ENCODE results near the gene C1QTNF4. TPM values are rescaled to one million over a fixed set of nuclear protein-coding genes. Genes with fewer than 3 reads are reported as not detected.

The C1QTNF4 gene
- total and polyA plus RNA-seq, 9 of the 15 experiments (the other 6 are each of a cell fraction or from before 2014, with no cell fraction given) = not detected

DNA sequence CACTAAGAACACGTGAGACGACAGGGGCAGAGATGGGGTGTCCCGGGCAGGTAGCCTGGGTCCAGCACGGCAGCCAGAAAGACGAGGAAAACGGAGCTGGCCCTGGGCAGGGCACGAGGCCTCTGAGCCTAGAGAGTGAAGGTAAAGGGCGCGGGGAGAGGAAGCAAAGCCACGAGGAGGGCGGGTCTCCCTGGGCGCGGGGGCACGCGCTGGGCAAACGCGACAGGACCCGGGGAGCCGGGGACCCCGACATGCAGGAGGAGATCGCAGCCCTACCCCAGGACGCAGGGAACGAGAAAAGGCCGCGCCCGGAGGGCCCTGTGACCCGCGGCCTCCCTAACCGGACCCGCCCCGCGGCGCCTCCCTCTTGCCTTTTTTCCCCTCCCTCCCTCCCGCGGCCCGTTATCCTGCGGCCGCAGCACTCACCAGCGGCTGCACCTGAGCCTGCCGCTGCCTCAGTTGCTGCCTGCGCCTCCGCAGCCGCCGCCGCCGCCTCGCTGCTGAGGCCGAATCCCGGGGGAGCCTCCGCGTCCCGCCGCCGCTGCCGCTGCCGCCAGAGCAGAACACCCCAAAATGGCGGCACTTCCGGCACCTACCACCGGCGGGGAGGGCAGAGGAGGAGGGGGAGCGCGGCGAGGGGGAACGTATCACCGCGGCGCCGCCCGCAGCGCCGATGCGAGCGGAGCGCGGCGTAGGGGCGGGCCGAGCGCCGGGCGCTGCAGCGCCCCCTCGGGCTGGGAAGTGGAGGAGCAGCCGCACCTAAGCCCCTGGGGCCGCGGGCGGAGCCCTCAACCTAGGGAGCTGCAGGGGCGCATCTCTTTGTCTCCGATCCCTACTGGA is 41.4 kb downstream of the C1QTNF4 start, which contains the start of gene CELF1 (continued):
- TF ChIP-seq, protein P1, sequence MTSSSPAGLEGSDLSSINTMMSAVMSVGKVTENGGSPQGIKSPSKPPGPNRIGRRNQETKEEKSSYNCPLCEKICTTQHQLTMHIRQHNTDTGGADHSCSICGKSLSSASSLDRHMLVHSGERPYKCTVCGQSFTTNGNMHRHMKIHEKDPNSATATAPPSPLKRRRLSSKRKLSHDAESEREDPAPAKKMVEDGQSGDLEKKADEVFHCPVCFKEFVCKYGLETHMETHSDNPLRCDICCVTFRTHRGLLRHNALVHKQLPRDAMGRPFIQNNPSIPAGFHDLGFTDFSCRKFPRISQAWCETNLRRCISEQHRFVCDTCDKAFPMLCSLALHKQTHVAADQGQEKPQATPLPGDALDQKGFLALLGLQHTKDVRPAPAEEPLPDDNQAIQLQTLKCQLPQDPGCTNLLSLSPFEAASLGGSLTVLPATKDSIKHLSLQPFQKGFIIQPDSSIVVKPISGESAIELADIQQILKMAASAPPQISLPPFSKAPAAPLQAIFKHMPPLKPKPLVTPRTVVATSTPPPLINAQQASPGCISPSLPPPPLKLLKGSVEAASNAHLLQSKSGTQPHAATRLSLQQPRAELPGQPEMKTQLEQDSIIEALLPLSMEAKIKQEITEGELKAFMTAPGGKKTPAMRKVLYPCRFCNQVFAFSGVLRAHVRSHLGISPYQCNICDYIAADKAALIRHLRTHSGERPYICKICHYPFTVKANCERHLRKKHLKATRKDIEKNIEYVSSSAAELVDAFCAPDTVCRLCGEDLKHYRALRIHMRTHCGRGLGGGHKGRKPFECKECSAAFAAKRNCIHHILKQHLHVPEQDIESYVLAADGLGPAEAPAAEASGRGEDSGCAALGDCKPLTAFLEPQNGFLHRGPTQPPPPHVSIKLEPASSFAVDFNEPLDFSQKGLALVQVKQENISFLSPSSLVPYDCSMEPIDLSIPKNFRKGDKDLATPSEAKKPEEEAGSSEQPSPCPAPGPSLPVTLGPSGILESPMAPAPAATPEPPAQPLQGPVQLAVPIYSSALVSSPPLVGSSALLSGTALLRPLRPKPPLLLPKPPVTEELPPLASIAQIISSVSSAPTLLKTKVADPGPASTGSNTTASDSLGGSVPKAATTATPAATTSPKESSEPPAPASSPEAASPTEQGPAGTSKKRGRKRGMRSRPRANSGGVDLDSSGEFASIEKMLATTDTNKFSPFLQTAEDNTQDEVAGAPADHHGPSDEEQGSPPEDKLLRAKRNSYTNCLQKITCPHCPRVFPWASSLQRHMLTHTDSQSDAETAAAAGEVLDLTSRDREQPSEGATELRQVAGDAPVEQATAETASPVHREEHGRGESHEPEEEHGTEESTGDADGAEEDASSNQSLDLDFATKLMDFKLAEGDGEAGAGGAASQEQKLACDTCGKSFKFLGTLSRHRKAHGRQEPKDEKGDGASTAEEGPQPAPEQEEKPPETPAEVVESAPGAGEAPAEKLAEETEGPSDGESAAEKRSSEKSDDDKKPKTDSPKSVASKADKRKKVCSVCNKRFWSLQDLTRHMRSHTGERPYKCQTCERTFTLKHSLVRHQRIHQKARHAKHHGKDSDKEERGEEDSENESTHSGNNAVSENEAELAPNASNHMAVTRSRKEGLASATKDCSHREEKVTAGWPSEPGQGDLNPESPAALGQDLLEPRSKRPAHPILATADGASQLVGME (CRISPR knock-in tag; IDR thresholded peaks at IDR 0.05) = no peak
- TF ChIP-seq HLTF (IDR thresholded peaks at IDR 0.05) (0 out of 2 replicates have a peak, but pooled peaks have one; percentile 14), GABPB1 (CRISPR knock-in tag; IDR thresholded peaks at IDR 0.05) (peak; percentile 96), ZNF589 (CRISPR knock-in tag; IDR thresholded peaks at IDR 0.05; ENCODE audit: low read depth) (no peak), ZNF217 (CRISPR knock-in tag; IDR thresholded peaks at IDR 0.05) (no peak), NR1H2 (CRISPR knock-in tag; IDR thresholded peaks at IDR 0.05) (0 out of 2 replicates have a peak, but pooled peaks have one; percentile 36), FOXP1 (CRISPR knock-in tag; IDR thresholded peaks at IDR 0.05) (no peak), PRPF4 (IDR thresholded peaks at IDR 0.05; ENCODE audit: insufficient read depth, low read depth, low read length, poor library complexity, severe bottlenecking) (no peak), IRF2 (CRISPR knock-in tag; IDR thresholded peaks at IDR 0.05) (no peak), ZBED1 (IDR thresholded peaks at IDR 0.05) (no peak), XRCC3 (IDR thresholded peaks at IDR 0.05) (no peak), TOE1 (IDR thresholded peaks at IDR 0.05; ENCODE audit: borderline replicate concordance) (no peak), TOE1 (CRISPR knock-in tag; IDR thresholded peaks at IDR 0.05; ENCODE audit: borderline replicate concordance, low read depth) (no peak), ZNF695 (CRISPR knock-in tag; IDR thresholded peaks at IDR 0.05) (no peak), SP2 (IDR thresholded peaks at IDR 0.05; ENCODE audit: extremely low read depth, low read depth, low read length, poor library complexity, severe bottlenecking) (no peak), RFX1 (IDR thresholded peaks at IDR 0.05) (no peak), MAFF (IDR thresholded peaks at IDR 0.05; ENCODE audit: low read length) (no peak), CCNT2 (IDR thresholded peaks at IDR 0.05; ENCODE audit: borderline replicate concordance, extremely low read depth, insufficient read length, low read depth, low read length) (peak; percentile 96), SRSF7 (optimal IDR thresholded peaks at IDR 0.05; ENCODE audit: low read depth, low read length) (no peak)
- TF ChIP-seq, protein P2, sequence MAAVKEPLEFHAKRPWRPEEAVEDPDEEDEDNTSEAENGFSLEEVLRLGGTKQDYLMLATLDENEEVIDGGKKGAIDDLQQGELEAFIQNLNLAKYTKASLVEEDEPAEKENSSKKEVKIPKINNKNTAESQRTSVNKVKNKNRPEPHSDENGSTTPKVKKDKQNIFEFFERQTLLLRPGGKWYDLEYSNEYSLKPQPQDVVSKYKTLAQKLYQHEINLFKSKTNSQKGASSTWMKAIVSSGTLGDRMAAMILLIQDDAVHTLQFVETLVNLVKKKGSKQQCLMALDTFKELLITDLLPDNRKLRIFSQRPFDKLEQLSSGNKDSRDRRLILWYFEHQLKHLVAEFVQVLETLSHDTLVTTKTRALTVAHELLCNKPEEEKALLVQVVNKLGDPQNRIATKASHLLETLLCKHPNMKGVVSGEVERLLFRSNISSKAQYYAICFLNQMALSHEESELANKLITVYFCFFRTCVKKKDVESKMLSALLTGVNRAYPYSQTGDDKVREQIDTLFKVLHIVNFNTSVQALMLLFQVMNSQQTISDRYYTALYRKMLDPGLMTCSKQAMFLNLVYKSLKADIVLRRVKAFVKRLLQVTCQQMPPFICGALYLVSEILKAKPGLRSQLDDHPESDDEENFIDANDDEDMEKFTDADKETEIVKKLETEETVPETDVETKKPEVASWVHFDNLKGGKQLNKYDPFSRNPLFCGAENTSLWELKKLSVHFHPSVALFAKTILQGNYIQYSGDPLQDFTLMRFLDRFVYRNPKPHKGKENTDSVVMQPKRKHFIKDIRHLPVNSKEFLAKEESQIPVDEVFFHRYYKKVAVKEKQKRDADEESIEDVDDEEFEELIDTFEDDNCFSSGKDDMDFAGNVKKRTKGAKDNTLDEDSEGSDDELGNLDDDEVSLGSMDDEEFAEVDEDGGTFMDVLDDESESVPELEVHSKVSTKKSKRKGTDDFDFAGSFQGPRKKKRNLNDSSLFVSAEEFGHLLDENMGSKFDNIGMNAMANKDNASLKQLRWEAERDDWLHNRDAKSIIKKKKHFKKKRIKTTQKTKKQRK (IDR thresholded peaks at IDR 0.05; ENCODE audit: borderline replicate concordance, low read depth, low read length) = no peak

Measured in K562 (cell line).